ENCODE measurements around the gene TFDP2.

DNA sequence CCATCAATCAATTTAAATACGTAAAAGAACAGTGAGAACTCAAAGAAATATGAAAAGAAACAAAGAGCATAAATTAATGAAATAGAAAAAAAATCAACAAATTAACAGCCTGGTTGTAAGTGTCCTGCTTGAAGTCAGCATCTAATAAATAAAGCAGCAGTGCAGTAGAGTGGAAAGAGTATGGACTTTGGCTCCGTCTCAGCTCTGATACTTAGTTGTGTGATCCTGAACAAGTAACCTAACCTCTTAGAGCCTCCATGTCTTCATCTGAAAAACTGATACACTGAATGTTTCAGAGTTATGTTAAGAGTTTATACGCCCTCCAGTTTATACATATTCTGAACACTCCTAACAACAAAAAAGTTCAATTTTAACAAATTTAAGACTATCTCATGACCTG, 44.6 kb downstream of the TFDP2 start:
- no peak for TF ChIP-seq SPI1 (IDR thresholded peaks at IDR 0.05; ENCODE audit: low read depth, low read length)
- no peak for TF ChIP-seq POLR2AphosphoS5 (IDR thresholded peaks at IDR 0.05; ENCODE audit: low read depth, low read length)

All from GM12891 (cell line).